ENCODE data around the gene KLK15.

The KLK15 gene

DNA sequence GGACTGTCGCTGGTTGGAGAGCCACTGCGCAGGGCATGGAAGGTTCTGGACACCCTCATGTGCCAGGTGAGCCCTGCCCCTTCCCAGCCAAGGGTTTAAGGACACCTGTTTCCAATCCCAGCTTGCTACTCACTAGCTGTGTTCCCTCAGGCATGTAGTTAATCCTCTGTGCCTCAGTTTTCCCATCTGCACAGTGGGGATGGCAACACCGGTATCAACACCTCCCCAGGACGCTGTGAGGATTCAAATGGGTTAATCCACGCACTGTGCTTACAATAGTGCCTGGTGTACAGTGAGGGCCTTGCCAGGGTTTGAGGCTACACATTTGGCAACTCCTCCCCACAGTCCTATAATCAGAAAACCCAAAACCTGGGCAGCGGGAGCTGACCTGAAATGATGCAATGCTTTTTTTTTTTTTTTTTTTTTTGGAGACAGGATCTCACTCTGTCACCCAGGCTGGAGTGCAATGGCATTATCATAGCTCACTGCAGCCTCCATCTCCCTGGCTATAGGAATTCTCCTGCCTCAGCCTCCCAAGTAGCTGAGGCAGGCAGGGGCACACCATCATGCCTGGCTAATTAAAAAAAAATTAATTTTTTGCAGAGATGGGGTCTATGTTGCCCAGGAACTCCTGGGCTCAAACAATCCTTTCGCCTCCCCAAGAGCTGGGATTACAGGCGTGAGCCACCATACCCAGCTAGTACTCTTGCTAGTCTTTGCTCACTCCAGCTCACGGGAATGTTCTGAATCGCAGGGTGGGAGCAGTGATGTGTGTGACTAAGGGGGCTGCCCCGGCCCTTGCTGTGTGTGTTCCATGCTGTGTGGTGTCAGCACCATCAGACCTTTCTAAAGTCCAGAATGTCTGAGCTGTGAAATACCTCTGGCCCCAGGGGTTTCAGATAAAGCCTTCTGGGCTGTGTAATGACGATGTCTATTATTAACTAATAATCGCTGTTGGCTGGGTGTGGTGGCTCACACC is 40.8 kb downstream of the KLK15 start:
- H2BK15ac ChIP-seq (ENCODE audit: low read length) = no peak overlapping the region
- H3K9me3 ChIP-seq (replicated peaks in 1 of 2; ENCODE audit: control insufficient read depth in 2 of 2, insufficient read depth in 1 of 2, low read depth in 1 of 2, low read length in 2 of 2) = peaks cover 0 to 2% of the 10 kb centered on the region in 2 donors
- H3K23ac ChIP-seq (ENCODE audit: low read depth, low read length, poor library complexity) = peak overlapping the region; percentile 17
- H3K14ac ChIP-seq (ENCODE audit: low read length) = no peak overlapping the region
- H3K36me3 ChIP-seq (replicated peaks in 1 of 2; ENCODE audit: control insufficient read depth in 2 of 2, insufficient read depth in 2 of 2, low read length in 2 of 2) = peaks cover 16 to 26% of the 10 kb centered on the region in 2 donors
- no peaks in the 10 kb centered on the region for H3K27me3 ChIP-seq (ENCODE audit: control insufficient read depth in 3 of 3, insufficient read depth in 3 of 3, low read depth in 1 of 3, low read length in 3 of 3)
- no peak overlapping the region for H3K27ac ChIP-seq (replicated peaks; ENCODE audit: low read length)
- H3K4ac ChIP-seq (ENCODE audit: low read length) = no peak overlapping the region
- DNase-seq (ENCODE audit: low spot score) = no peak
- no peak overlapping the region for H3K4me2 ChIP-seq (ENCODE audit: insufficient read depth, low read length, poor library complexity, severe bottlenecking)
- WGBS, 2 donors (ENCODE audit: extremely low coverage in 2 of 2, insufficient read length in 2 of 2, insufficient replicate concordance in 1 of 2) = no CpG with 5 or more reads among the region's 13 CpGs
- H3K4me1 ChIP-seq (ENCODE audit: control insufficient read depth in 2 of 2, insufficient read depth in 1 of 2, low read depth in 1 of 2, low read length in 2 of 2) = peaks cover 0 to 5% of the 10 kb centered on the region in 2 donors
- no peak overlapping the region for H4K8ac ChIP-seq (ENCODE audit: low read depth, low read length)
- no peak overlapping the region for H4K91ac ChIP-seq (ENCODE audit: low read depth, low read length, poor library complexity)
- peak overlapping the region in 1 of 2 donors; percentile 53 for H3K4me3 ChIP-seq (ENCODE audit: low read length in 2 of 2)
- H3K79me1 ChIP-seq (ENCODE audit: low read depth, low read length) = peaks cover 2% of the 10 kb centered on the region
- H2BK12ac ChIP-seq (ENCODE audit: low read length) = no peak overlapping the region
- H3K18ac ChIP-seq (ENCODE audit: low read length) = no peak overlapping the region
- no peak overlapping the region for H2BK5ac ChIP-seq (ENCODE audit: low read length)
- no peak overlapping the region for H2AK5ac ChIP-seq (ENCODE audit: low read depth, low read length)
- no peak overlapping the region for H2AFZ ChIP-seq (ENCODE audit: low read length)
- H2BK120ac ChIP-seq (ENCODE audit: low read depth, low read length) = no peak overlapping the region
- H3K9ac ChIP-seq (ENCODE audit: low read depth, low read length, poor library complexity) = no peak overlapping the region

DNA sequence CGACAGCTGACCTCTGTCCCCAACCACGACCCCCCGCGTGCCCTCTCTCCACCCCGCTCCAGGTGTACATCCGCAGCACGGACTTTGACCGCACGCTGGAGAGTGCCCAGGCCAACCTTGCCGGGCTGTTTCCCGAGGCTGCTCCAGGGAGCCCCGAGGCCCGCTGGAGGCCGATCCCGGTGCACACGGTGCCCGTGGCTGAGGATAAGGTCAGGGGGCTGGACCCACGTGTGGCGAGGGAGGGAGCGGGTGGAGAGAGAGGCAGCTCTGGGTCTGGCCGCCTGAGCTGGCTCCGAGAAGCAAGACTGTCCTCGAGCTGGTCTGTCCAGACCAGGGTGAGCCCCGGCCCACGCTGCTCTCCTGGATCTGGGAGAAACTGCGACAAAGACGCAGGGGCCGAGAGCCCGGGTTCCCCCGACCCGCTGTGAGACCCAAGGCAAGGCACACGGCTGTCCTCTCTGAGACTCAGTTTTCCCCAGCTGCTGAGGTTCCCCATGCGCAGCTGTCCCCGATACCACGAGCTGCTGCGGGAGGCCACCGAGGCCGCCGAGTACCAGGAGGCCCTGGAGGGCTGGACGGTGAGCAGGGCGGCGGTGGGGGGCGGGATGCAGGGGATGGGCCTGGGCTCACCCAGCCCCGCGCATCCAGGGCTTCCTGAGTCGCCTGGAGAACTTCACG is 41.6 kb downstream of the KLK15 start:
- Histone ChIP-seq H3K4ac (ENCODE audit: low read length) (no peak overlapping the region), H3K18ac (ENCODE audit: low read length) (peak overlapping the region; percentile 11), H4K91ac (ENCODE audit: low read depth, low read length, poor library complexity) (no peak overlapping the region), H3K4me1 (ENCODE audit: control insufficient read depth in 2 of 2, insufficient read depth in 1 of 2, low read depth in 1 of 2, low read length in 2 of 2) (peaks cover 0 to 5% of the 10 kb centered on the region in 2 donors), H2BK12ac (ENCODE audit: low read length) (no peak overlapping the region), H2AK5ac (ENCODE audit: low read depth, low read length) (peak overlapping the region; percentile 69), H3K14ac (ENCODE audit: low read length) (no peak overlapping the region), H2BK5ac (ENCODE audit: low read length) (no peak overlapping the region), H3K4me2 (ENCODE audit: insufficient read depth, low read length, poor library complexity, severe bottlenecking) (no peak overlapping the region), H3K27ac (replicated peaks; ENCODE audit: low read length) (no peak overlapping the region), H3K9ac (ENCODE audit: low read depth, low read length, poor library complexity) (no peak overlapping the region), H4K8ac (ENCODE audit: low read depth, low read length) (no peak overlapping the region), H2BK15ac (ENCODE audit: low read length) (no peak overlapping the region), H2BK120ac (ENCODE audit: low read depth, low read length) (no peak overlapping the region), H3K36me3 (replicated peaks in 1 of 2; ENCODE audit: control insufficient read depth in 2 of 2, insufficient read depth in 2 of 2, low read length in 2 of 2) (peaks cover 10 to 18% of the 10 kb centered on the region in 2 donors), H3K27me3 (ENCODE audit: control insufficient read depth in 3 of 3, insufficient read depth in 3 of 3, low read depth in 1 of 3, low read length in 3 of 3) (no peaks in the 10 kb centered on the region), H3K79me1 (ENCODE audit: low read depth, low read length) (peaks cover 2% of the 10 kb centered on the region), H3K4me3 (ENCODE audit: low read length in 2 of 2) (no peak overlapping the region), H2AFZ (ENCODE audit: low read length) (no peak overlapping the region), H3K9me3 (replicated peaks in 1 of 2; ENCODE audit: control insufficient read depth in 2 of 2, insufficient read depth in 1 of 2, low read depth in 1 of 2, low read length in 2 of 2) (peaks cover 0 to 2% of the 10 kb centered on the region in 2 donors), H3K23ac (ENCODE audit: low read depth, low read length, poor library complexity) (peak overlapping the region; percentile 17)
- no CpG with 5 or more reads among the region's 47 CpGs for WGBS, 2 donors (ENCODE audit: extremely low coverage in 2 of 2, insufficient read length in 2 of 2, insufficient replicate concordance in 1 of 2)
- no peak for DNase-seq (ENCODE audit: low spot score)

DNA sequence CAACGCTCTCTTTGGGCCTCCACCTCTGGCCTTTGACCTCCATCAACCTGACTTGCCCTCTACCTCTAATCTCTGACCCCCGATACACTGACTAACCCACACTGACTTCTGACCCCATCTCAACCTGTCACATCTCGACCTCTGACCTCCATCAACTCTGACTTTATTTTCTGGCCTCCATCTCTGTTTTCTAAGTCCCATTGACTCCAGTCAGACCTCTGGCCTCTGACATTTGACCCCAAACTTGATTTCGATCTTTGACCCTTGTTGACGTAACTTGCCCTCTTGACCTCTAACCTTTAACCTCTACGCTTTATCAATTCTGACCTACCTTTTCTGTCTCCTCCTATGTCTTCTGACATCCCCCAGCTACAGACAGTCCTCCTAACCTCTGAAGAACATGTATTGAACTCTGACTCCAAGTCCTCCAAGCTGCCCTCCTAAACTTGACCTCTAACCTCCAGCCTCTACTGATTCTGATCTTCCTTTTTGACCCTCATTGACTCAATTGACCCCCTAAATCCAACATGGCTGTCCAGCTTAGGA is 42.4 kb downstream of the KLK15 start:
- Histone ChIP-seq H3K27me3 (ENCODE audit: control insufficient read depth in 3 of 3, insufficient read depth in 3 of 3, low read depth in 1 of 3, low read length in 3 of 3) (no peaks in the 10 kb centered on the region), H3K4ac (ENCODE audit: low read length) (no peak overlapping the region), H3K79me1 (ENCODE audit: low read depth, low read length) (peaks cover 2% of the 10 kb centered on the region), H4K91ac (ENCODE audit: low read depth, low read length, poor library complexity) (no peak overlapping the region), H3K4me3 (ENCODE audit: low read length in 2 of 2) (no peak overlapping the region), H2BK15ac (ENCODE audit: low read length) (no peak overlapping the region), H3K27ac (replicated peaks; ENCODE audit: low read length) (no peak overlapping the region), H3K9ac (ENCODE audit: low read depth, low read length, poor library complexity) (no peak overlapping the region), H3K14ac (ENCODE audit: low read length) (no peak overlapping the region), H4K8ac (ENCODE audit: low read depth, low read length) (no peak overlapping the region), H3K4me2 (ENCODE audit: insufficient read depth, low read length, poor library complexity, severe bottlenecking) (no peak overlapping the region), H2BK5ac (ENCODE audit: low read length) (no peak overlapping the region), H2AFZ (ENCODE audit: low read length) (no peak overlapping the region), H3K18ac (ENCODE audit: low read length) (no peak overlapping the region), H3K4me1 (ENCODE audit: control insufficient read depth in 2 of 2, insufficient read depth in 1 of 2, low read depth in 1 of 2, low read length in 2 of 2) (peaks cover 4 to 5% of the 10 kb centered on the region in 2 donors), H2AK5ac (ENCODE audit: low read depth, low read length) (no peak overlapping the region), H3K36me3 (replicated peaks in 1 of 2; ENCODE audit: control insufficient read depth in 2 of 2, insufficient read depth in 2 of 2, low read length in 2 of 2) (peaks cover 8 to 11% of the 10 kb centered on the region in 2 donors), H3K9me3 (replicated peaks in 1 of 2; ENCODE audit: control insufficient read depth in 2 of 2, insufficient read depth in 1 of 2, low read depth in 1 of 2, low read length in 2 of 2) (peaks cover 0 to 2% of the 10 kb centered on the region in 2 donors), H2BK12ac (ENCODE audit: low read length) (no peak overlapping the region), H2BK120ac (ENCODE audit: low read depth, low read length) (no peak overlapping the region), H3K23ac (ENCODE audit: low read depth, low read length, poor library complexity) (no peak overlapping the region)
- WGBS, 2 donors (ENCODE audit: extremely low coverage in 2 of 2, insufficient read length in 2 of 2, insufficient replicate concordance in 1 of 2) = no CpG with 5 or more reads among the region's 6 CpGs
- DNase-seq (ENCODE audit: low spot score) = no peak

DNA sequence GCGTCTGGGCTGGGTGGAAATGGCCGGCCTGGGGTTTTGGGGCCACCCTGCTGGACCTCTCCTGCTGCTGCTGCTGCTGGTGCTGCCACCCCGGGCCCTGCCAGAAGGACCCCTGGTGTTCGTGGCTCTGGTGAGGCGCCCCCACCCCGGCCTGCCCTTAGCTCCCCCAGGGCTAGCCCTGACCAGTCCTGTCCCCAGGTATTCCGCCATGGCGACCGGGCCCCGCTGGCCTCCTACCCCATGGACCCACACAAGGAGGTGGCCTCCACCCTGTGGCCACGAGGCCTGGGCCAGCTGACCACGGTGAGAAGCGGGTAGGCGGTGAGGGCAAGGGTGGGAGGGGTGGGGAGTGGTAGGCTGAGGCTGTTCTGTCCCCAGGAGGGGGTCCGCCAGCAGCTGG is 43.0 kb downstream of the KLK15 start, which contains the start of gene ACP4:
TSS of gene ACP4 (plus strand) at position 20 of the 400 bp plus-strand sequence. CDS start at position 20, 0 bp downstream.
- no peak within 1 kb of the TSS for H3K4me2 ChIP-seq (ENCODE audit: insufficient read depth, low read length, poor library complexity, severe bottlenecking)
- H3K36me3 ChIP-seq (replicated peaks in 1 of 2; ENCODE audit: control insufficient read depth in 2 of 2, insufficient read depth in 2 of 2, low read length in 2 of 2) = peaks cover 5% of the 10 kb centered on the region in 2 donors
- peaks cover 5 to 10% of the 10 kb centered on the region in 2 donors for H3K4me1 ChIP-seq (ENCODE audit: control insufficient read depth in 2 of 2, insufficient read depth in 1 of 2, low read depth in 1 of 2, low read length in 2 of 2)
- no peak within 1 kb of the TSS for H3K23ac ChIP-seq (ENCODE audit: low read depth, low read length, poor library complexity)
- DNase-seq (ENCODE audit: low spot score) = no peak
- H3K9me3 ChIP-seq (replicated peaks in 1 of 2; ENCODE audit: control insufficient read depth in 2 of 2, insufficient read depth in 1 of 2, low read depth in 1 of 2, low read length in 2 of 2) = peaks cover 0 to 2% of the 10 kb centered on the region in 2 donors
- H2AFZ ChIP-seq (ENCODE audit: low read length) = no peak within 1 kb of the TSS
- WGBS, 2 donors (ENCODE audit: extremely low coverage in 2 of 2, insufficient read length in 2 of 2, insufficient replicate concordance in 1 of 2) = no CpG with 5 or more reads among the region's 15 CpGs
- H2BK15ac ChIP-seq (ENCODE audit: low read length) = no peak within 1 kb of the TSS
- no peak within 1 kb of the TSS for H4K91ac ChIP-seq (ENCODE audit: low read depth, low read length, poor library complexity)
- no peak within 1 kb of the TSS for H3K27ac ChIP-seq (replicated peaks; ENCODE audit: low read length)
- peak within 1 kb of the TSS; percentile 16 for H3K9ac ChIP-seq (ENCODE audit: low read depth, low read length, poor library complexity)
- H4K8ac ChIP-seq (ENCODE audit: low read depth, low read length) = no peak within 1 kb of the TSS
- H3K18ac ChIP-seq (ENCODE audit: low read length) = peak within 1 kb of the TSS; percentile 55
- no peak within 1 kb of the TSS for H2BK120ac ChIP-seq (ENCODE audit: low read depth, low read length)
- peak within 1 kb of the TSS; percentile 51 for H2AK5ac ChIP-seq (ENCODE audit: low read depth, low read length)
- no peak within 1 kb of the TSS for H3K4me3 ChIP-seq (ENCODE audit: low read length in 2 of 2)
- no peak within 1 kb of the TSS for H3K4ac ChIP-seq (ENCODE audit: low read length)
- no peaks in the 10 kb centered on the region for H3K27me3 ChIP-seq (ENCODE audit: control insufficient read depth in 3 of 3, insufficient read depth in 3 of 3, low read depth in 1 of 3, low read length in 3 of 3)
- H2BK5ac ChIP-seq (ENCODE audit: low read length) = no peak within 1 kb of the TSS
- H2BK12ac ChIP-seq (ENCODE audit: low read length) = no peak within 1 kb of the TSS
- H3K14ac ChIP-seq (ENCODE audit: low read length) = no peak within 1 kb of the TSS
- H3K79me1 ChIP-seq (ENCODE audit: low read depth, low read length) = peaks cover 2% of the 10 kb centered on the region
